ENCODE data around the gene RFX4. TPM values are rescaled to one million over a fixed set of nuclear protein-coding genes. Genes with fewer than 3 reads are reported as not detected.

Gene RFX4
- total RNA-seq, 1 donor from 2014 or later: not detected

GRCh38 chr12:106648736-106649135 is 65.9 kb downstream of the RFX4 start:
- no peaks in the 10 kb centered on the region for H3K4me1 ChIP-seq
- ATAC-seq: no peak
- TF ChIP-seq CTCF (IDR thresholded peaks at IDR 0.05): no peak
- no peaks in the 10 kb centered on the region for H3K9me3 ChIP-seq
- H3K36me3 ChIP-seq: no peaks in the 10 kb centered on the region
- no peaks in the 10 kb centered on the region for H3K27me3 ChIP-seq
- no peak for DNase-seq
- H3K27ac ChIP-seq: no peak overlapping the region
- no peak overlapping the region for H3K4me3 ChIP-seq
- intact Hi-C loops (cut with DNase I): no loop called here

GRCh38 chr12:106651552-106651951 is 68.7 kb downstream of the RFX4 start:
- no peaks in the 10 kb centered on the region for H3K9me3 ChIP-seq
- H3K36me3 ChIP-seq: no peaks in the 10 kb centered on the region
- ATAC-seq: no peak
- no peaks in the 10 kb centered on the region for H3K27me3 ChIP-seq
- intact Hi-C loops (cut with DNase I): no loop called here
- DNase-seq: no peak
- TF ChIP-seq CTCF (IDR thresholded peaks at IDR 0.05): no peak
- no peaks in the 10 kb centered on the region for H3K4me1 ChIP-seq
- H3K4me3 ChIP-seq: no peak overlapping the region
- no peak overlapping the region for H3K27ac ChIP-seq

- Histone ChIP-seq H3K27ac (no peak overlapping the region), H3K9me3 (no peaks in the 10 kb centered on the region), H3K27me3 (no peaks in the 10 kb centered on the region), H3K36me3 (no peaks in the 10 kb centered on the region), H3K4me3 (no peak overlapping the region), H3K4me1 (no peaks in the 10 kb centered on the region)
- ATAC-seq (no peak), DNase-seq (no peak)
- intact Hi-C loops (cut with DNase I): no loop called here
- TF ChIP-seq CTCF (IDR thresholded peaks at IDR 0.05): no peak
Observed at GRCh38 chr12:106652510-106653015, 69.8 kb downstream of the RFX4 start.

- H3K27ac ChIP-seq: no peak overlapping the region
- ATAC-seq (no peak), DNase-seq (no peak)
- no peaks in the 10 kb centered on the region for H3K9me3 ChIP-seq
- no peaks in the 10 kb centered on the region for H3K27me3 ChIP-seq
- no peak for TF ChIP-seq CTCF (IDR thresholded peaks at IDR 0.05)
- intact Hi-C loops (cut with DNase I): no loop called here
- no peaks in the 10 kb centered on the region for H3K4me1 ChIP-seq
- H3K36me3 ChIP-seq: no peaks in the 10 kb centered on the region
- no peak overlapping the region for H3K4me3 ChIP-seq
Observed at GRCh38 chr12:106655577-106655976, 72.8 kb downstream of the RFX4 start.

- Histone ChIP-seq H3K27me3 (no peaks in the 10 kb centered on the region), H3K27ac (no peak overlapping the region), H3K4me1 (no peaks in the 10 kb centered on the region), H3K9me3 (no peaks in the 10 kb centered on the region), H3K4me3 (no peak overlapping the region), H3K36me3 (no peaks in the 10 kb centered on the region)
- DNase-seq (no peak), ATAC-seq (no peak)
- TF ChIP-seq CTCF (IDR thresholded peaks at IDR 0.05): no peak
- intact Hi-C loops (cut with DNase I): no loop called here
Observed at GRCh38 chr12:106657488-106657887, 74.7 kb downstream of the RFX4 start.

GRCh38 chr12:106663385-106663784 is 80.6 kb downstream of the RFX4 start:
- Histone ChIP-seq H3K27ac (no peak overlapping the region), H3K36me3 (no peaks in the 10 kb centered on the region), H3K27me3 (peaks cover 5% of the 10 kb centered on the region), H3K4me3 (no peak overlapping the region), H3K9me3 (no peaks in the 10 kb centered on the region), H3K4me1 (no peaks in the 10 kb centered on the region)
- DNase-seq: no peak
- intact Hi-C loops (cut with DNase I): no loop called here
- no peak for ATAC-seq
- TF ChIP-seq CTCF (IDR thresholded peaks at IDR 0.05): no peak
